IMR-90 (cell line): ENCODE measurements around the gene KMT2B. TPM values are rescaled to one million over a fixed set of nuclear protein-coding genes. Genes with fewer than 3 reads are reported as not detected.

Experiments
- ATAC-seq: fragments of 200-7000 bp; cut with Tn5 transposase; 2 replicates; pipeline ENCODE4 v1.9.1; 2020; ENCODE audit warnings: low read depth, mild to moderate bottlenecking, moderate library complexity
- BruUV-seq: library from RNA; stranded (reverse); fragments of 400-500 nt; replicated peaks from 2 replicates; lab custom pipeline; 2021; lab: Mats Ljungman, UMichigan
- CTCF ChIA-PET: fragments of 300-600 bp; formaldehyde crosslinking; extraction: SDS; loops from one replicate; lab custom pipeline; 2021; ENCODE audit warnings: antibody characterized with exemption; lab: Yijun Ruan, JAX
- POLR2A ChIA-PET: fragments of 300-600 bp; sonication (Branson Sonifier 250); formaldehyde crosslinking; loops from one replicate; lab custom pipeline; 2022; ENCODE audit warnings: antibody characterized with exemption; ENCODE audit not compliant: unreplicated experiment; lab: Charles Lee
- DNase-seq: peaks from one replicate; pipeline ENCODE4 v3.0.0; 2013
- H2AFZ ChIP-seq: replicated peaks from 2 replicates; pipeline ENCODE3; 2013; ENCODE audit warnings: low read length, mild to moderate bottlenecking; ENCODE audit not compliant: poor library complexity
- H2AK5ac ChIP-seq: 2 replicates; pipeline ENCODE4 v1.6.1; 2013; ENCODE audit warnings: low read depth, low read length, inconsistent platforms
- H2AK9ac ChIP-seq: replicated peaks from 2 replicates; pipeline ENCODE3; 2013; ENCODE audit warnings: mild to moderate bottlenecking, low read depth, low read length, moderate library complexity; ENCODE audit not compliant: poor library complexity
- H2BK120ac ChIP-seq: 2 replicates; pipeline ENCODE4 v1.6.1; 2013; ENCODE audit warnings: low read depth, low read length, inconsistent platforms
- H2BK15ac ChIP-seq: 3 replicates; pipeline ENCODE4 v1.6.1; 2013; ENCODE audit warnings: low read depth, low read length, inconsistent platforms
- H2BK20ac ChIP-seq: 2 replicates; pipeline ENCODE4 v1.6.1; 2013; ENCODE audit warnings: low read depth, mild to moderate bottlenecking, inconsistent platforms, low read length, moderate library complexity
- H2BK5ac ChIP-seq: 2 replicates; pipeline ENCODE4 v1.6.1; 2013; ENCODE audit warnings: mild to moderate bottlenecking, low read depth, low read length, inconsistent platforms; ENCODE audit not compliant: poor library complexity, severe bottlenecking
- H3K14ac ChIP-seq: replicated peaks from 2 replicates; pipeline ENCODE4 v1.6.1; 2013; ENCODE audit warnings: low read depth, low read length, inconsistent platforms
- H3K18ac ChIP-seq: 2 replicates; pipeline ENCODE4 v1.6.1; 2013; ENCODE audit warnings: low read depth, low read length, control low read depth
- H3K23ac ChIP-seq: 2 replicates; pipeline ENCODE4 v1.6.1; 2013; ENCODE audit warnings: low read depth, low read length, inconsistent platforms
- H3K27ac ChIP-seq: 2 replicates; pipeline ENCODE4 v1.5.1; 2013; ENCODE audit warnings: mild to moderate bottlenecking, control low read depth, low read length; ENCODE audit not compliant: insufficient read depth
- H3K27me3 ChIP-seq: 2 replicates; pipeline ENCODE4 v1.6.1; 2013; ENCODE audit warnings: low read length; ENCODE audit not compliant: control insufficient read depth, insufficient read depth
- H3K36me3 ChIP-seq: 2 replicates; pipeline ENCODE4 v1.6.1; 2013; ENCODE audit warnings: low read length, mixed read lengths; ENCODE audit not compliant: control insufficient read depth, insufficient read depth
- H3K4ac ChIP-seq: 2 replicates; pipeline ENCODE4 v1.6.1; 2013; ENCODE audit warnings: low read depth, low read length, inconsistent platforms
- H3K4me1 ChIP-seq: 2 replicates; pipeline ENCODE4 v1.6.1; 2013; ENCODE audit warnings: low read length, mixed read lengths; ENCODE audit not compliant: control insufficient read depth, insufficient read depth
- H3K4me2 ChIP-seq: 2 replicates; pipeline ENCODE4 v1.6.1; 2013; ENCODE audit warnings: low read depth, mild to moderate bottlenecking, control low read depth, low read length, moderate library complexity
- H3K4me3 ChIP-seq: 2 replicates; pipeline ENCODE4 v1.5.1; 2013; ENCODE audit warnings: low read depth, mild to moderate bottlenecking, control low read depth, low read length, moderate library complexity; ENCODE audit not compliant: insufficient read depth
- H3K56ac ChIP-seq: 2 replicates; pipeline ENCODE4 v1.6.1; 2013; ENCODE audit warnings: low read length, inconsistent platforms; ENCODE audit not compliant: insufficient read depth; ENCODE audit errors: extremely low read depth
- H3K79me1 ChIP-seq, 2 experiments: 2 replicates each; pipeline ENCODE4 v1.6.1; 2013; ENCODE audit warnings: low read length in 2 of 2, inconsistent platforms in 1 of 2, low read depth in 1 of 2
- H3K9ac ChIP-seq: 2 replicates; pipeline ENCODE4 v1.6.1; 2013; ENCODE audit warnings: low read depth, low read length, control low read depth
- H3K9me1 ChIP-seq: 2 replicates; pipeline ENCODE4 v1.6.1; 2013; ENCODE audit warnings: low read length, inconsistent platforms; ENCODE audit not compliant: insufficient read depth
- H3K9me3 ChIP-seq: 2 replicates; pipeline ENCODE4 v1.6.1; 2013; ENCODE audit warnings: low read length; ENCODE audit not compliant: control insufficient read depth, insufficient read depth
- H4K20me1 ChIP-seq: 2 replicates; pipeline ENCODE4 v1.6.1; 2013; ENCODE audit warnings: low read length, inconsistent platforms; ENCODE audit not compliant: insufficient read depth
- H4K5ac ChIP-seq: 2 replicates; pipeline ENCODE4 v1.6.1; 2013; ENCODE audit warnings: mild to moderate bottlenecking, low read depth, low read length, control low read depth
- H4K8ac ChIP-seq, 2 experiments: 2 replicates each; pipeline ENCODE4 v1.6.1; 2013; ENCODE audit warnings: low read depth in 2 of 2, low read length in 2 of 2, control low read depth in 1 of 2, inconsistent platforms in 1 of 2
- H4K91ac ChIP-seq: 2 replicates; pipeline ENCODE4 v1.6.1; 2013; ENCODE audit warnings: low read depth, low read length, inconsistent platforms; ENCODE audit not compliant: insufficient read depth
- BHLHE40 ChIP-seq: fragments of 150-350 bp; IDR thresholded peaks from 2 replicates; pipeline ENCODE4 v1.6.1; 2016; ENCODE audit warnings: mild to moderate bottlenecking, low read depth, low read length
- CEBPB ChIP-seq: IDR thresholded peaks from 2 replicates; pipeline ENCODE4 v1.6.1; 2012; ENCODE audit warnings: low read depth, low read length, improper control_type of control experiment
- CHD1 ChIP-seq: IDR thresholded peaks from 2 replicates; pipeline ENCODE4 v1.6.1; 2012; ENCODE audit warnings: low read depth, low read length, improper control_type of control experiment
- ELK1 ChIP-seq: fragments of 150-350 bp; IDR thresholded peaks from 2 replicates; pipeline ENCODE4 v1.6.1; 2016; ENCODE audit warnings: low read depth, mild to moderate bottlenecking, low read length, moderate library complexity, borderline replicate concordance
- FOS ChIP-seq: fragments of 150-350 bp; IDR thresholded peaks from 2 replicates; pipeline ENCODE4 v1.6.1; 2016; ENCODE audit warnings: low read depth, low read length
- MAFK ChIP-seq: IDR thresholded peaks from 2 replicates; pipeline ENCODE4 v1.6.1; 2012; ENCODE audit warnings: low read depth, low read length, improper control_type of control experiment
- MAZ ChIP-seq: IDR thresholded peaks from 2 replicates; pipeline ENCODE4 v1.6.1; 2012; ENCODE audit warnings: low read depth, mild to moderate bottlenecking, low read length, improper control_type of control experiment, moderate library complexity, borderline replicate concordance
- MXI1 ChIP-seq: IDR thresholded peaks from 2 replicates; pipeline ENCODE4 v1.6.1; 2012; ENCODE audit warnings: low read depth, mild to moderate bottlenecking, low read length, moderate library complexity, borderline replicate concordance
- NFE2L2 ChIP-seq: fragments of 150-350 bp; IDR thresholded peaks from 2 replicates; pipeline ENCODE4 v1.6.1; 2016; ENCODE audit warnings: low read depth, mild to moderate bottlenecking, low read length
- POLR2A ChIP-seq: IDR thresholded peaks from 2 replicates; pipeline ENCODE4 v1.6.1; 2012; ENCODE audit warnings: mild to moderate bottlenecking, low read depth, low read length
- RAD21 ChIP-seq: IDR thresholded peaks from 2 replicates; pipeline ENCODE4 v1.6.1; 2012; ENCODE audit warnings: low read length, improper control_type of control experiment
- RCOR1 ChIP-seq: IDR thresholded peaks from 2 replicates; pipeline ENCODE4 v1.6.1; 2012; ENCODE audit warnings: mild to moderate bottlenecking, low read length, improper control_type of control experiment; ENCODE audit not compliant: insufficient replicate concordance
- RFX5 ChIP-seq: IDR thresholded peaks from 2 replicates; pipeline ENCODE4 v1.8.0; 2012; ENCODE audit warnings: low read depth, mild to moderate bottlenecking, low read length, moderate library complexity
- USF2 ChIP-seq: fragments of 150-350 bp; IDR thresholded peaks from 2 replicates; pipeline ENCODE4 v1.6.1; 2017; ENCODE audit warnings: mild to moderate bottlenecking, antibody characterized with exemption, low read length, low read depth
- WGBS, 2 experiments: methylation state at CpG; one replicate each; pipeline versions ENCODE4 v1.1.5 to v1.1.7; 2013; ENCODE audit warnings: missing lambda C conversion rate in 2 of 2; ENCODE audit not compliant: insufficient read length in 1 of 2; ENCODE audit errors: extremely low coverage in 2 of 2; 5-methylcytosine and 5-hydroxymethylcytosine counted together
- dilution Hi-C: fragments of 300-500 bp; cut with HindIII; formaldehyde crosslinking; loops from one replicate; pipeline ENCODE4 v1.14.3; 2018; ENCODE audit warnings: low sequenced_read_pairs; ENCODE audit not compliant: unreplicated experiment
- in situ Hi-C: fragments of 300-500 bp; cut with MboI; formaldehyde crosslinking; loops from 3 replicates; pipeline ENCODE4 v1.14.3; 2019; ENCODE audit warnings: low sequenced_read_pairs, inconsistent platforms, mixed read lengths
- intact Hi-C: fragments of 100-400 bp; cut with micrococcal nuclease; formaldehyde crosslinking; loops from 2 replicates; pipeline ENCODE4 v1.10.0; 2022
- polyA plus RNA-seq, 3 experiments: library from polyadenylated mRNA; depleted of rRNA; stranded (reverse); fragments of >200 nt; gene quantifications; 2 replicates each; pipeline ENCODE4 v1.2.3, GENCODE V29; 2012; ENCODE audit warnings: low replicate concordance in 1 of 3
- total RNA-seq: library from RNA; depleted of rRNA; stranded (reverse); fragments of >200 nt; gene quantifications from 2 replicates; pipeline ENCODE4 v1.2.3, GENCODE V29; 2012
- TF ChIP-seq, protein P1 (sequence below): conservative IDR thresholded peaks from 2 replicates; pipeline ENCODE4 v1.5.1; 2012; ENCODE audit warnings: mild to moderate bottlenecking, low read depth, low read length, improper control_type of control experiment

Gene KMT2B
- total and polyA plus RNA-seq, 2 of the 4 experiments (the other 2 are of a cell fraction), result 3.0 to 30.7 TPM

DNA sequence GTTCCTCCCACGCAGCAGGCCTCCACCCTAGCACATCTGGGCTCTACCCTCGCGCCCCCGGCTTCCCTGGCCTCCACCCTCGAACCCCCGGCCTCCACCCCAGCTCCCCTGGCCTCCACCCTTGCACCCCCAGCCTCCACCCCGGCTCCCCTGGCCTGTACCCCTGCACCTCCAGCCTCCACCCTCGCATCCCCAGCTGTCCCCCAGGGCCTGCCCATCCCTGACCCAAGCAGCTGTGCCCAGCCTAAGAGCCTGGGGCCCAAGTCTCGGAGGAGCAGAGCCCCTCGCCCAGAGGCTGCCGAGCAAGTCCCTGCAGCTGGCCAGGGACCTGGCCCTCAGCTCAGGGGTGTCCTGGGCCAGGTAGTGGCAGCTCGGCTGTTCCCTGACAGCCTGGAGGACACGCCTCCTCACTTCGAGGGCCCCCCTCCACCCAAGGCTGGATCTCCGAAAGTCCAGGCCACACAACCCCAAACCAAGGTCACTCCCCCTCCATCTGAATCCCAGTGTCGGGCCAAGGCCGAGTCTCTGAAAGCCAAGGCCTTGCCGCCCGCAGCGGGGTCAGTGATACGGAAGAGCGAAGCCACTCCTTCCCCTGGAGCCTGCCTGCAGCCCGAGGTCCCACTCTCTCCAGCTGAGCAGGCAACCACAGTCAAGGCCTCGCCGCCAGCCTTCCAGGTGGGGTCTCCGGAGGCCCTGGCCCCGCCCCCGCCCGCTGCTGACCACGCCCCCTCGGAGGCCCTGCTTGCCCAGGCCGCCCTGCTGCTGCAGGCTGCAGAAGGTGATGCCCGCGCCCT is 49.7 kb downstream of the KMT2B start:
- dilution Hi-C loops (no loop called here), intact Hi-C loops (no loop called here), in situ Hi-C loops (no loop called here)
- Histone ChIP-seq H3K27me3 (no peaks in the 10 kb centered on the region), H3K14ac (no peak overlapping the region), H2BK20ac (no peak overlapping the region), H3K23ac (no peak overlapping the region), H3K4ac (no peak overlapping the region), H3K56ac (no peak overlapping the region), H2BK120ac (no peak overlapping the region), H3K9ac (no peak overlapping the region), H3K36me3 (peaks cover 20% of the 10 kb centered on the region), H2AK5ac (no peak overlapping the region), H3K79me1 (no peaks in the 10 kb centered on the region), H3K18ac (no peak overlapping the region), H2AFZ (no peak overlapping the region), H4K20me1 (no peaks in the 10 kb centered on the region), H3K9me3 (no peaks in the 10 kb centered on the region), H3K4me3 (no peak overlapping the region), H2AK9ac (no peak overlapping the region), H3K9me1 (no peaks in the 10 kb centered on the region), H3K4me1 (no peaks in the 10 kb centered on the region), H3K27ac (no peak overlapping the region), H4K5ac (no peak overlapping the region), H4K91ac (no peak overlapping the region), H4K8ac (no peak overlapping the region), H2BK15ac (no peak overlapping the region), H3K4me2 (no peak overlapping the region), H2BK5ac (no peak overlapping the region)
- no peak for TF ChIP-seq BHLHE40
- TF ChIP-seq MAZ, result no peak
- TF ChIP-seq ELK1, result no peak
- TF ChIP-seq RAD21, result no peak
- TF ChIP-seq FOS, result no peak
- TF ChIP-seq RCOR1, result no peak
- no peak for TF ChIP-seq CEBPB
- TF ChIP-seq CHD1, result no peak
- TF ChIP-seq MAFK, result no peak
- no peak for TF ChIP-seq POLR2A
- no peak for TF ChIP-seq NFE2L2
- TF ChIP-seq MXI1, result no peak
- TF ChIP-seq, protein P1, sequence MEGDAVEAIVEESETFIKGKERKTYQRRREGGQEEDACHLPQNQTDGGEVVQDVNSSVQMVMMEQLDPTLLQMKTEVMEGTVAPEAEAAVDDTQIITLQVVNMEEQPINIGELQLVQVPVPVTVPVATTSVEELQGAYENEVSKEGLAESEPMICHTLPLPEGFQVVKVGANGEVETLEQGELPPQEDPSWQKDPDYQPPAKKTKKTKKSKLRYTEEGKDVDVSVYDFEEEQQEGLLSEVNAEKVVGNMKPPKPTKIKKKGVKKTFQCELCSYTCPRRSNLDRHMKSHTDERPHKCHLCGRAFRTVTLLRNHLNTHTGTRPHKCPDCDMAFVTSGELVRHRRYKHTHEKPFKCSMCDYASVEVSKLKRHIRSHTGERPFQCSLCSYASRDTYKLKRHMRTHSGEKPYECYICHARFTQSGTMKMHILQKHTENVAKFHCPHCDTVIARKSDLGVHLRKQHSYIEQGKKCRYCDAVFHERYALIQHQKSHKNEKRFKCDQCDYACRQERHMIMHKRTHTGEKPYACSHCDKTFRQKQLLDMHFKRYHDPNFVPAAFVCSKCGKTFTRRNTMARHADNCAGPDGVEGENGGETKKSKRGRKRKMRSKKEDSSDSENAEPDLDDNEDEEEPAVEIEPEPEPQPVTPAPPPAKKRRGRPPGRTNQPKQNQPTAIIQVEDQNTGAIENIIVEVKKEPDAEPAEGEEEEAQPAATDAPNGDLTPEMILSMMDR, result no peak
- no peak for TF ChIP-seq RFX5
- TF ChIP-seq USF2, result no peak
- no TSS peak for BruUV-seq
- ChIA-PET POLR2A (no interaction called here), CTCF (no interaction called here)
- DNase-seq (no peak), ATAC-seq (no peak; the same call in 1 of the 2 replicates)
- 88% methylated on average over 4 of the region's 34 CpGs; no CpG with 5 or more reads in 1 of the 2 experiments for WGBS, 2 experiments
